AG04449 (cell line): Measurements from ENCODE around the gene ATP2B1.

Source experiments
- CTCF ChIA-PET: fragments of 350-600 bp; formaldehyde crosslinking; extraction: SDS; loops from one replicate; lab custom pipeline; 2021; ENCODE audit warnings: antibody characterized with exemption; lab: Yijun Ruan, JAX
- POLR2A ChIA-PET: fragments of 400-600, 350-600 bp; formaldehyde crosslinking; extraction: SDS; loops from one replicate; lab custom pipeline; 2020; ENCODE audit warnings: antibody characterized with exemption, inconsistent platforms; lab: Yijun Ruan, JAX
- DNase-seq: peaks from one replicate; pipeline ENCODE4 v3.0.0-alpha.2; 2010; ENCODE audit warnings: low read depth, low spot score
- H3K4me3 ChIP-seq: 2 replicates; pipeline ENCODE4 v1.5.1; 2011; ENCODE audit warnings: low read depth, mild to moderate bottlenecking, control low read depth, low read length
- TF ChIP-seq, protein P1 (sequence below): IDR thresholded peaks from one replicate; pipeline ENCODE4 v1.5.1; 2011; ENCODE audit warnings: mild to moderate bottlenecking, moderate library complexity, low read length, control low read depth, inconsistent platforms; ENCODE audit not compliant: insufficient read depth; ENCODE audit errors: missing control alignments

Gene ATP2B1

DNA sequence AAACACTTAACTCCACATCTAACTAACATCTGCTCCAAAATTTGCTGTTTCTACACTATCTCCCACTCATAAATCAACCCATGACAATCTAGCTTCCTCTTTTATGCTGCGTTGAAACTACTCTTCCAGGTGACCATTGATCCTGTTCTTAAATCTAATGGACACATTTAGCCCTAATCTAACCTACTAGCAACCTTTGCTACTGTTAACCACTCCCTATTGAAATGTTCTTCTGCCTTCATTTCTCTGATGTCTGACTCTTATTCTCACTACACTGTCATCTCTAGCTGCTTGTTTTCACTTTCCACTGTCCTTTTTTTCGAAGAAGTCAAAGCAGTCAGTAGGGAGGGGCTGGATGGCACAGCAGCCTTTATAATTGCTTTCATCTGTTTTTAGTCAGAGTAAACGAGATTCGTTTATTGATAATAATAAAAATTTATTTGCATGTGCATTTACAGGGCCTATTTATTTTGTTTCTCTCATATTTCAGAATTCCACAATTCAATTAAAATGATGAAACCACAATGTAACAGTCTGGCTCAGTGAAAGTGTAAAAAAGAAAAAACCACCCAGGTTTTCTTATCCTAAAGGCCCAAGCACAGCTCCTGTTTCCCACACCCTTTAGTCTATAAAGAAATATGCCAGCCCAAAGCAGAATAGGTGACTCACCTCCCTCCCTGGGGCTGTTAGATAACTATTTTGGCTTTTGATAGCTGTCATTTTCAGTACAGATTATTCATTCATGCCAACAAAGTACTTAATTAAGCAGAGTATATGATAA, 44.9 kb downstream of the ATP2B1 start:
- ChIA-PET CTCF (interaction anchor here (0.9 to 1.1 kb wide), 2 partner anchors 119 to 1282 kb away, joined by 3 read pairs; no protein-coding TSS in a partner anchor), POLR2A (no interaction called here)
- no peak for DNase-seq
- no peak overlapping the region for H3K4me3 ChIP-seq
- TF ChIP-seq, protein P1, sequence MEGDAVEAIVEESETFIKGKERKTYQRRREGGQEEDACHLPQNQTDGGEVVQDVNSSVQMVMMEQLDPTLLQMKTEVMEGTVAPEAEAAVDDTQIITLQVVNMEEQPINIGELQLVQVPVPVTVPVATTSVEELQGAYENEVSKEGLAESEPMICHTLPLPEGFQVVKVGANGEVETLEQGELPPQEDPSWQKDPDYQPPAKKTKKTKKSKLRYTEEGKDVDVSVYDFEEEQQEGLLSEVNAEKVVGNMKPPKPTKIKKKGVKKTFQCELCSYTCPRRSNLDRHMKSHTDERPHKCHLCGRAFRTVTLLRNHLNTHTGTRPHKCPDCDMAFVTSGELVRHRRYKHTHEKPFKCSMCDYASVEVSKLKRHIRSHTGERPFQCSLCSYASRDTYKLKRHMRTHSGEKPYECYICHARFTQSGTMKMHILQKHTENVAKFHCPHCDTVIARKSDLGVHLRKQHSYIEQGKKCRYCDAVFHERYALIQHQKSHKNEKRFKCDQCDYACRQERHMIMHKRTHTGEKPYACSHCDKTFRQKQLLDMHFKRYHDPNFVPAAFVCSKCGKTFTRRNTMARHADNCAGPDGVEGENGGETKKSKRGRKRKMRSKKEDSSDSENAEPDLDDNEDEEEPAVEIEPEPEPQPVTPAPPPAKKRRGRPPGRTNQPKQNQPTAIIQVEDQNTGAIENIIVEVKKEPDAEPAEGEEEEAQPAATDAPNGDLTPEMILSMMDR: no peak

DNA sequence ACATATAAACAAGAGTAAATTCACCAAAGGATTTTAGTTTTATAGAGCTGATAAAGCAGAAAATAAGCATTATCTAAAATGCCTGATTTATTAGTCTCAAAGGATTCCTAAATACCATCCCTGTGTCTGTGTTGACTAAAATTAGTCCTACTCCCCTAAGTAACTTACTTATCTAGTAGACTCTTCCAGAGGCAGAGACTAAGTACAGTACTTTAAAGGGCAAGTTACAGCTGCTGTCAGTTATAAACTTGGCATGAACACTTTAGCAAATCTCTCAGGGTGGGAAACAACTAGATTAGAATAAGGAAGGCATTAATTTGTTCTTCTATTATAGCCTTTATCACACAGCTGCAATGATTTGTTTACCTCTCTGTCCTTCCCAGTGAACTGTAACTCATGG, 46.0 kb downstream of the ATP2B1 start:
- ChIA-PET CTCF (interaction anchor here (0.9 to 1.1 kb wide), 2 partner anchors 118 to 1283 kb away, joined by 3 read pairs; no protein-coding TSS in a partner anchor), POLR2A (no interaction called here)
- no peak for DNase-seq
- no peak overlapping the region for H3K4me3 ChIP-seq
- TF ChIP-seq, protein P1: no peak

DNA sequence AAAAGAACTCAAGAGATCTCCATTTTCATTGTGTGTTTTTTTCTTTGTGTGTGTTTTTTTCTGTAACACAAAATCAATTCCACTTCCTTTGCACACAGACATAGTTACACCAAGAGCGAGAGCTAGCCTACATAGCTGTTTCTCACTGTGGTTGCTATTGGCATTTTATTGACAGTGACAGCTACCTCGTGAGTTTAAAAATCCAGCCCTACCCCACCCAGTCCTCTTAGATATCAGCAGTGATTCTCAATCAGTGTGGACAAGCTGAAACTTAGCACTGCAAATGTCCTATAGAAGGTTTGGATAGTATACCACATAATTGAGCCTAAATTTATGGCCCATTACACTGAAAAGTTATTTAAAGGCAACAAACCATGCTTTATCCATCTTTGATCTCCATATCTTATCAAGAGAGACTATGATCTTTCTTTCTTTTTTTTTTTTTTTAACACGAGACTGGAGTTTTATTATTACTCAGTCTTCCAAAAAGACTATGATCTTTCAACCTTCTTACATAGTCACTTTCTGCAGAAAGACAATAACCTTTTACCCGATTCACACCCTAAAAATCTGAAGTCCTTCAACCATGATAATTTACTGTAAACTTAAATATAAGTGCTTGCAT, 46.8 kb downstream of the ATP2B1 start:
- CTCF ChIA-PET: no interaction called here
- no peak overlapping the region for H3K4me3 ChIP-seq
- no peak for DNase-seq
- TF ChIP-seq, protein P1: no peak
- POLR2A ChIA-PET: no interaction called here

DNA sequence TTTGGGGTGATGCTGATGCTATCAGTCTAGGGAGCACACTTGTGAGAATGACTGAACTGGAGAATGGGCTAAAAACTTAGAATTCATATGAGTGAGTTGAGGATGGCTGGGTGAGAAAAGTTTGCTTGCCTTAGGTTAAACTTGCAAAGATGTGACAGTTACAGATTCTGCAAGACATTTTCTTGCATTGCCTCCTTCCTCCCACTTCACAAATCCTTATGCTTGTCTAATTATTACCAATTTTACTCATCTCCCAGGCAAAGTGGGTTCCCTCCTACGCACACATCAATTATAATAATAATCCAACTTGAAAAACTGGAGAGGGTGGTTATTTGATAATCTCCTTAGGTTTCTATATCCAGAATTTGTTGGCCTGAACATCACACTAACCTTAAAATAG, 50.9 kb downstream of the ATP2B1 start:
- CTCF ChIA-PET: interaction anchor here (1.5 kb wide), 1 partner anchor 445 kb away, joined by 4 read pairs; no protein-coding TSS in a partner anchor
- DNase-seq: no peak
- POLR2A ChIA-PET: no interaction called here
- TF ChIP-seq, protein P1: no peak
- H3K4me3 ChIP-seq: no peak overlapping the region

DNA sequence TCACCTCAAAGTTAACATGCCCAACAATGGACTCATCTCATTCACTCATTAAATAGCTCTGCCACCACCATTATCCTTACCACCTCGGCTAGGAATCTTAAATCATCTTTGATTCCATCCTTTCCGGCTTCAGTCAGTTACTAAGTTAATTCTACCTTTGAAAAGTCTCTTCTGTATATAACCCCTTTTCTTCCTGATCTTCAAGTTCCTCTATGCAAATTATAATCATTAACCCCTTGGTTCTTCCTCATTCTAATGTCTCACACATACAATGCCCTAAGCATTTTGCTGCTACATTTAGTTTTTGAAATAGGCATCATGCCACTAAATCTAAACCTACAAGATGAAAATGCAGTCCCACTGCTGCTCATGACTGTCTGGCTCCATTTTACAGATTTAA, 51.6 kb downstream of the ATP2B1 start:
- TF ChIP-seq, protein P1: no peak
- no peak for DNase-seq
- H3K4me3 ChIP-seq: no peak overlapping the region
- ChIA-PET CTCF (no interaction called here), POLR2A (no interaction called here)

DNA sequence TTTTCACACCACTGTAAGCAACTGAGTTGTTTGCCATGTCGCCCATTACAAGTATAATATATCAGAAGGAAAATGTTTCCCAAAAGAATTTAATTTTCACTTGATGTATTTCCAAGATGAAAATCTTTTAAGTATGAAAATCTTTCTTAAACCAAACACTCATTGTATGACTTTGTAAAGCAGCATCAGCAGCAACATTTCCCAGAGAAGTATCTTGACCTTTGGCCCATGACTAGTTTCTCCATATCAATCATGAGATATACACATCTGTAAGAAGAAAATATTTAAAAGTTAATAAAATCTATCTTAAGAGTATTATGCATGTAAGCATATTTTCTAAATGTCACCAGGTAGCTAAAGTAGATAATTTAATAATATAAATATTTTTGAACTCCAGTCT, 52.8 kb downstream of the ATP2B1 start:
- TF ChIP-seq, protein P1: no peak
- DNase-seq: no peak
- POLR2A ChIA-PET: no interaction called here
- H3K4me3 ChIP-seq: no peak overlapping the region
- CTCF ChIA-PET: no interaction called here
